ENCODE measurements around the gene CMTR1. TPM values are rescaled to one million over a fixed set of nuclear protein-coding genes. Genes with fewer than 3 reads are reported as not detected.
"Not testable (repeated sequence)": the region's sequence is repeated elsewhere in the genome, so short reads cannot be mapped to it uniquely, and the experiment has no call there.

The CMTR1 gene, protein sequence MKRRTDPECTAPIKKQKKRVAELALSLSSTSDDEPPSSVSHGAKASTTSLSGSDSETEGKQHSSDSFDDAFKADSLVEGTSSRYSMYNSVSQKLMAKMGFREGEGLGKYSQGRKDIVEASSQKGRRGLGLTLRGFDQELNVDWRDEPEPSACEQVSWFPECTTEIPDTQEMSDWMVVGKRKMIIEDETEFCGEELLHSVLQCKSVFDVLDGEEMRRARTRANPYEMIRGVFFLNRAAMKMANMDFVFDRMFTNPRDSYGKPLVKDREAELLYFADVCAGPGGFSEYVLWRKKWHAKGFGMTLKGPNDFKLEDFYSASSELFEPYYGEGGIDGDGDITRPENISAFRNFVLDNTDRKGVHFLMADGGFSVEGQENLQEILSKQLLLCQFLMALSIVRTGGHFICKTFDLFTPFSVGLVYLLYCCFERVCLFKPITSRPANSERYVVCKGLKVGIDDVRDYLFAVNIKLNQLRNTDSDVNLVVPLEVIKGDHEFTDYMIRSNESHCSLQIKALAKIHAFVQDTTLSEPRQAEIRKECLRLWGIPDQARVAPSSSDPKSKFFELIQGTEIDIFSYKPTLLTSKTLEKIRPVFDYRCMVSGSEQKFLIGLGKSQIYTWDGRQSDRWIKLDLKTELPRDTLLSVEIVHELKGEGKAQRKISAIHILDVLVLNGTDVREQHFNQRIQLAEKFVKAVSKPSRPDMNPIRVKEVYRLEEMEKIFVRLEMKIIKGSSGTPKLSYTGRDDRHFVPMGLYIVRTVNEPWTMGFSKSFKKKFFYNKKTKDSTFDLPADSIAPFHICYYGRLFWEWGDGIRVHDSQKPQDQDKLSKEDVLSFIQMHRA
- 10 to 100 TPM; 65.3 to 74.6 TPM for total RNA-seq

DNA sequence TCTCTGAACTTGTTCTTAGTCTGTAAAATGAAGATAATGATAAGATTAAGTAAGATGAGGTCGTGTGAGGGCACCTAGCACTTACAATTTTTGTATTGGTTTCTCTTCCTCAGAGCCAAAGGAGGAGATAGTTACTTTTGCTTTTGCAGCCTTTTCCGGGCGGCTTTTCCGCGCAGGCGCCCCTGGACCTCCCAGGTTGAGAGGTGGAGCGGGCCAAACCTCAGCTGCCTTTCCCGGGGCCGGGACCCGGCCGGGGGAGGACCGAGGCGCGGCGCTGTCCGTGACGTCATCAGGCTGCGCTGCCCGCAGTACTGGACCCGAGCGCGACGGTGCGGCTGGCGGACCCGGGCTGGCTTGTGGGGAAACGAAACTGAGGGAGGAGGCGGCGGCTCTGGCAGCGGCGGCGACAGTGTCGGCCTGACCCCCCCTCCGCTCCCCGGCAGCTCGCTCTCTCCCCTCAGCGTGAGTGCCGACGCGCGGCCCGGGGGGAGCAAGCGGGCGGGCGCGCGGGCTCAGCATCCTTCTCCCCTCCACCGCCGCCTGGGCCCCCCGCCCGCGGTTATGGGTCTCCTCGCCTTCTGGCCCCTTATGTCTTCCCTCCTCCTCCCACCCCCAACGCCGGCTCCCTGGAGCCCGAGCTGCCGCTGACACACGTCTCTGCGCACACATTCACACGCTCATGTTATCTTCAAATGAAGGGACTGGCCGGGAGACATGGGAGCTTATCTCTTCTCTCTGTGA, at the start of gene CMTR1:
Gene CMTR1 (plus strand): TSS at position 306 of the 741 bp plus-strand sequence. CDS start 2,409 bp downstream, outside the sequence.
- Mint-ChIP-seq H3K27ac (peak within 1 kb of the TSS; percentile 99), H3K4me1 (peaks cover 36% of the 10 kb centered on the region), H3K4me3 (peak within 1 kb of the TSS; percentile 98), H3K9me3 (ENCODE audit: low read depth) (no peaks in the 10 kb centered on the region), H3K27me3 (peaks cover 4% of the 10 kb centered on the region), H3K36me3 (ENCODE audit: low read depth) (peaks cover 32% of the 10 kb centered on the region)
- intact Hi-C loops (cut with DNase I, micrococcal nuclease), result loop anchor here in 1 of 2 experiments (1.0 to 10.0 kb wide), 9 partner anchors 66 to 1270 kb away; partner anchors contain the start of genes C6orf89, CCDC167, GLO1 and TBC1D22B
- peak; percentile 88 for ATAC-seq
- POLR2A ChIA-PET, result interaction anchor here (0.6 to 0.8 kb wide), 4 partner anchors 11 to 447 kb away, joined by 3 to 5 read pairs (median 3); partner anchors contain the start of gene MTCH1
- DNase-seq, result peak; percentile 98
- CTCF ChIA-PET, result interaction anchor here (0.5 to 1.4 kb wide), 15 partner anchors 9 to 557 kb away, joined by 3 to 5 read pairs (median 3); partner anchors contain the start of gene CCDC167

DNA sequence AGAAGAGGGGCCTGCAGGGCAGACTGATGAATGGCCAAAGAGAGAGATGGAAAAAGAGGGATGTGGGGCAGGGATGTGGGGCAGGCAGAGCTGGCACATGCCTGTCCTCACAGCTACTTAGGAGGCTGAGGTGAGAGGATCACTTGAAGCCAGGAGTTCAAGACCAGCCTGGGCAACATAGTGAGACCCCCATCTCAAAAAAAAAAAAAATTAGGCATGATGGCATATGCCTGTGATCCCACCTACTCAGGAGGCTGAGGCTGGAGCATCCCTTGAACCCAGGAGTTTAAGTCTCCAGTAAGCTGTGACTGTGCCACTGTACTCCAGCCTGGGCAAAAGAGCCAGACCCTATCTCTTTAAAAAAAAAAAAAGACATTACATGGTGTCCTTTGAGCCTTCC, 44.4 kb upstream of the CMTR1 start:
- H3K4me3 Mint-ChIP-seq, result no peak overlapping the region
- no peak for ATAC-seq
- H3K4me1 Mint-ChIP-seq, result no peaks in the 10 kb centered on the region
- intact Hi-C loops (cut with DNase I, micrococcal nuclease), result no loop called here
- peaks cover 7% of the 10 kb centered on the region for H3K36me3 Mint-ChIP-seq (ENCODE audit: low read depth)
- POLR2A ChIA-PET, result interaction anchor here (0.7 kb wide), 1 partner anchor 869 kb away, joined by 4 read pairs; no protein-coding TSS in a partner anchor
- no peaks in the 10 kb centered on the region for H3K27me3 Mint-ChIP-seq
- H3K9me3 Mint-ChIP-seq (ENCODE audit: low read depth), result no peaks in the 10 kb centered on the region
- H3K27ac Mint-ChIP-seq, result no peak overlapping the region
- CTCF ChIA-PET, result no interaction called here
- no peak for DNase-seq

DNA sequence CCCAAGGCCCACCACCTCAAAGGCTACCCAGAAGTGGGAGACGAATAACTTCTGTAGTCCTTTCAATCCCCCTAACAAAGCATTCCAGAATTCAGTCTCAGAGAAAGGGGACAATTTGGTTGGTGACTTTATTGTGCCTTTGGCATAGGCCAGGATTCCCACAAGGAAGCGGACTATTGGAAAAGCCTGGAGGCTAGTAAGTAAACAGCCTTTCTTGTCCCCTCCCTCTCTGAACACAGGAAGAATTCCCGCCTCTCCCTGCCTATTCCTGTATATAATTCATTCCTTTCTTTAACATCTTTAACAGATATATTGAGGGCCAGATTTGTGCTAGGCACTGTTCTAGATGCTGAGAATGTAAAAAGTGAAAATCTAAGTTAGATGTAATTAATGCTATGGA, 43.2 kb upstream of the CMTR1 start:
- H3K27me3 Mint-ChIP-seq, result no peaks in the 10 kb centered on the region
- no peak overlapping the region for H3K4me3 Mint-ChIP-seq
- ATAC-seq, result no peak
- H3K4me1 Mint-ChIP-seq, result no peaks in the 10 kb centered on the region
- DNase-seq, result no peak
- ChIA-PET POLR2A (no interaction called here), CTCF (no interaction called here)
- no peaks in the 10 kb centered on the region for H3K9me3 Mint-ChIP-seq (ENCODE audit: low read depth)
- no peak overlapping the region for H3K27ac Mint-ChIP-seq
- H3K36me3 Mint-ChIP-seq (ENCODE audit: low read depth), result peaks cover 7% of the 10 kb centered on the region
- intact Hi-C loops (cut with DNase I, micrococcal nuclease), result no loop called here

DNA sequence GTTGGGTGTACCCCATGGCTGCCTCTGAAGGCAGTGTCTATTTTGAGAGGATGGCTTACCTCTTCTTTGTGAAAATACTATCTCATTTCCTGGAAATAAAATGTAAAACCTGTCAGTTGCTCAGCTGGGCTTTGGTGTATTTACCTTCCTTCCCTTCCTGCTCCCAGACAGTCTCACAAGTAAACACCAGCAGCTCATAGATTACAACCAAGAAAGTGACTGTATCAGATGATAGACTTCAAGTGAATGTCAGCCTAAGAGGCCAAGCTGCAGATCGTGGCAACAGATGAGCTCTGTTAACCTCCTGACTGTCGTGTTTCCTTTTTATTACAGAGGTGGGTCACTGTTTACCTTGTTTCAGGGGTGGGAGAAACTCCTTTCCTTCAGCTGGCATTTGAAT, 41.9 kb upstream of the CMTR1 start:
- Mint-ChIP-seq H3K27me3 (no peaks in the 10 kb centered on the region), H3K27ac (no peak overlapping the region), H3K36me3 (ENCODE audit: low read depth) (peaks cover 9% of the 10 kb centered on the region), H3K4me3 (no peak overlapping the region), H3K9me3 (ENCODE audit: low read depth) (no peaks in the 10 kb centered on the region), H3K4me1 (no peaks in the 10 kb centered on the region)
- POLR2A ChIA-PET, result no interaction called here
- DNase-seq (no peak), ATAC-seq (no peak)
- CTCF ChIA-PET, result interaction anchor here (0.7 to 1.0 kb wide), 2 partner anchors 9 to 25 kb away, joined by 3 to 4 read pairs; no protein-coding TSS in a partner anchor
- intact Hi-C loops (cut with DNase I, micrococcal nuclease), result no loop called here

DNA sequence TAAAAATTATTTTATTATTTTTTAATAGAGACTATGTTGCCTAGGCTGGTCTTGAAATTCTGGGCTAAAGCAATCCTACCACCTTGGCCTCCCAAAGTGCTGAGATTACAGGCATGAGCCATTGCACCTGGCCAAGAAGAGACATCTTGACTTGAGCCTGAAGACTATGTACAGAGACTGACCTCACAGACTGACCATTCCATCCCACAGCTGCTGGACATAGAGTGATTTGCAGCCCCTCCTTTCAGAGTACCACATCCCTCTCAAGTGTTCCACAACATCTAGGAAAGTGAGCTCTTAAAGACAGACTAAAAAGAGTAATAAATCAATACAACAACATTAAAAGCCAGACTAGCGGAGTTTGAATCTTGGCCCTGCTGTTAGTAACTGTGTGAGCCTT, 40.2 kb upstream of the CMTR1 start:
- no peaks in the 10 kb centered on the region for H3K4me1 Mint-ChIP-seq

DNA sequence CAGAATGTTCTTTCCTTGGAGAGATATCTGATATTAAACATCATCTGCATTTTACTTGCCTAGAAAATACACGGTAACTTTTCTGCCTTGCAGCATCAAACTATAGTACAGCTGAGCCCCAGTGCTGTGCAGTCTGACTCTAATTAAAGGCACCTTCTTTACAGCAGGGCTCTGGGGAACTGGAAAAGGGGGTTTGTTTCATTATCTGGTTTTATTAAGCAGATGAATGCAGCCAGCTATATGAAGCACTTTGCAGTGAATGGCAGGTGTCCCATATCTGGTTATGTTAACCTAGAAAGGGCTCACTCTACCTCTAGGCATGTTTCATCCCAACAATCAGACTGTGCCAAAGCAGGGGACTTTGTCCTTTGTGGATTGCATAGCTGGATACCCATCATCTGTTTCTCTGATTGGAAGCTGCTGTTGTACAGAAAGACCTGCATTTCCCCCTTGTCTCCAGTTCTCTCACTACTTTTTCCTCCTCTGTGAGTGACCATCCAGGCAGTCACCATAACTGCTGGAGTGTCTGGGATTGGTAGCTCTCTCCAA, 39.6 kb upstream of the CMTR1 start:
- ATAC-seq (no peak), DNase-seq (no peak)
- H3K27ac Mint-ChIP-seq, result no peak overlapping the region
- peaks cover 8% of the 10 kb centered on the region for H3K36me3 Mint-ChIP-seq (ENCODE audit: low read depth)
- H3K4me3 Mint-ChIP-seq, result no peak overlapping the region
- H3K27me3 Mint-ChIP-seq, result peaks cover 2% of the 10 kb centered on the region
- CTCF ChIA-PET, result interaction anchor here (0.8 to 2.8 kb wide), 3 partner anchors 13 to 174 kb away, joined by 3 to 10 read pairs (median 4); no protein-coding TSS in a partner anchor
- intact Hi-C loops (cut with DNase I, micrococcal nuclease), result no loop called here
- no peaks in the 10 kb centered on the region for H3K9me3 Mint-ChIP-seq (ENCODE audit: low read depth)
- H3K4me1 Mint-ChIP-seq, result no peaks in the 10 kb centered on the region
- POLR2A ChIA-PET, result no interaction called here

More for the DNA sequence above, 40.2 kb upstream of the CMTR1 start:
- intact Hi-C loops (cut with DNase I, micrococcal nuclease), result no loop called here
- ChIA-PET POLR2A (no interaction called here), CTCF (interaction anchor here (2.8 kb wide), 1 partner anchor 12 kb away, joined by 10 read pairs; no protein-coding TSS in a partner anchor)
- no peaks in the 10 kb centered on the region for H3K9me3 Mint-ChIP-seq (ENCODE audit: low read depth)
- H3K27me3 Mint-ChIP-seq, result no peaks in the 10 kb centered on the region
- no peak overlapping the region for H3K27ac Mint-ChIP-seq
- H3K4me3 Mint-ChIP-seq, result no peak overlapping the region
- ATAC-seq (no peak), DNase-seq (no peak)
- H3K36me3 Mint-ChIP-seq (ENCODE audit: low read depth), result peaks cover 8% of the 10 kb centered on the region

DNA sequence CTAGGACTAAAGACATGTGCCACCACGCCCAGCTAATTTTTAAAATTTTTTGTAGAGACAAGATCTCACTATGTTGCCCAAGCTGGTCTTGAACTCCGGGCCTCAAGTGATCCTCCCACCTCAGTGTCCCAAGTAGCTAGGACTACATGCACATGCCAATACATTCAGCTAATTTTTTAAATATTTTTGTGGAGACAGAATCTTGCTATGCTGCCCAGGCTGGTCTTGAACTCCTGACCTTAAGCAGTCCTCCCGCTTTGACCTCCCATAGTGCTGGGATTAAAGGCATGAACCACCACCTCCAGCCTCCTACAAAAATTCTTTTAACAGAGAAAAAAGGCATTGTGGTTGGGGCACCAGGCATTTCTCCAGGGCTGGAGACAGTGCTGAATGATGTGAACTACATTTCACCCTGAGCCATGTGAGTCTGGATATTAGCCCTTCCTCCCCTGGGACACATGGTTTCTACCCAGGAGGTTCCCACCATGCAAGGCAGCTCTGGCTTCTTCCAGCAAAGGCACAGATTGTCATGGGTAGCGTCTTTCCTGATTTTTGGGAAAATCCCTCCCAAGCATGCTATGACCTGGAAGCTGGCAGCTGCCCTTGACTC, 36.3 kb upstream of the CMTR1 start:
- intact Hi-C loops (cut with DNase I, micrococcal nuclease), result no loop called here
- CTCF ChIA-PET, result no interaction called here
- no peak overlapping the region for H3K27ac Mint-ChIP-seq

DNA sequence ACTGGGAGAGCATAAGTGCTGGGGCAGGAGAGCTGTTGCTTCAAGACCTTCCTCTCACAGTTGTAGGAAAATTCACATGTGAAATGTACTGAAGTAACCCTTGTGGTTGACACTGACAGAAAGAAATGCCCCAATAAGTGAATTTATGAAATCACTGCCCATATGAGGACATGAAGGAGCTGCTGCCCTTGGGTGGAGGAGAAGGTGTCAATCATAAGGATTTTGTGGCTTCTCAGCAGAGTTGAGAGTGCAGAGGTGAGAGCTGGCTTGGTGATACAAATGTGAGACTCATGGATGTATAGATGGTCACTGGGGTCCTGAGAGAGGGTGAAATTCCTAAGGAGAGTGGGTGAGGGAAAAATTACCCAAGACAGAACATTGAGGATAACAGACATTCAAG, 33.9 kb upstream of the CMTR1 start:
- ATAC-seq, result no peak
- Mint-ChIP-seq H3K4me1 (no peaks in the 10 kb centered on the region), H3K27ac (no peak overlapping the region), H3K27me3 (peaks cover 2% of the 10 kb centered on the region), H3K9me3 (ENCODE audit: low read depth) (no peaks in the 10 kb centered on the region), H3K4me3 (no peak overlapping the region), H3K36me3 (ENCODE audit: low read depth) (peaks cover 4% of the 10 kb centered on the region)
- intact Hi-C loops (cut with DNase I, micrococcal nuclease), result no loop called here
- no peak for DNase-seq
- CTCF ChIA-PET, result interaction anchor here (0.6 kb wide), 2 partner anchors 137 to 293 kb away, joined by 3 read pairs; no protein-coding TSS in a partner anchor
- POLR2A ChIA-PET, result no interaction called here

More for the DNA sequence above, 36.3 kb upstream of the CMTR1 start:
- DNase-seq (no peak), ATAC-seq (no peak)
- peaks cover 4% of the 10 kb centered on the region for H3K36me3 Mint-ChIP-seq (ENCODE audit: low read depth)
- H3K4me1 Mint-ChIP-seq, result no peaks in the 10 kb centered on the region
- peaks cover 2% of the 10 kb centered on the region for H3K27me3 Mint-ChIP-seq
- POLR2A ChIA-PET, result no interaction called here
- H3K4me3 Mint-ChIP-seq, result no peak overlapping the region
- no peaks in the 10 kb centered on the region for H3K9me3 Mint-ChIP-seq (ENCODE audit: low read depth)

DNA sequence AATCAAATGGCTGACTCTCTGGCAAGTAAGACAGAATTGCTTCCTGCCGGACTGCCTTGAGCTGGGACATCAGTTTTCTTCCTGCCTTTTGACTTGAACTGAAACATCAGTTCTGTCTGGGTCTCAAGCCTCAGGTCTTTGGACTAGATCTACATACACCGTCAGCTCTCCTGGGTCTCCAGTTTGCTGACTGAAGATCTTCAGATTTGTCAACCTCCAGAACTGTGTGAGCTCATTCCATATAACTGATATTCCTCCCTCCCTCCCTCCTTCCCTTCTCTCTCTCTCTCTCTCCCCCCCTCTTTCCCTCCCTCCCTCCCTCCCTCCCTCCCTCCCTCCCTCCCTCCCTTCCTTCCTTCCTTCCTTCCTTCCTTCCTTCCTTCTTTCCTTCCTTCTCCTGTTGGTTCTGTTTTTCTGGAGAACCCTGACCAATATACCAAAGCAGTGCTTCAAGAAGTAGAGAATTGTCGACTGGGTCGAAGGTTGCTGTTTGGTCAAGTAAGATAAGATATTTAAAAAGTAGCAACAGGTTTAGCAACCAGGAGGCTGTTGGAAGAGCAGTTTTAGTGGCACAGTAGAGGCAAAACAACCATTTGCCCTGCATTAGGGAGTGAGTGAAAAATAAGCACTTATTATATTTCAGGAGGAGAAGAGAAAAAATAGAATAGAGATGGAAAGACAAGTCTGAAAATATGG, 33.1 kb upstream of the CMTR1 start:
- no peak overlapping the region for H3K27ac Mint-ChIP-seq
- peaks cover 2% of the 10 kb centered on the region for H3K27me3 Mint-ChIP-seq
- intact Hi-C loops (cut with DNase I, micrococcal nuclease), result no loop called here
- no peaks in the 10 kb centered on the region for H3K4me1 Mint-ChIP-seq
- H3K9me3 Mint-ChIP-seq (ENCODE audit: low read depth), result no peaks in the 10 kb centered on the region
- ATAC-seq (no peak), DNase-seq (no peak)
- POLR2A ChIA-PET, result no interaction called here
- no peak overlapping the region for H3K4me3 Mint-ChIP-seq
- peaks cover 4% of the 10 kb centered on the region for H3K36me3 Mint-ChIP-seq (ENCODE audit: low read depth)
- CTCF ChIA-PET, result interaction anchor here (0.6 to 1.6 kb wide), 3 partner anchors 14 to 136 kb away, joined by 3 to 4 read pairs (median 3); no protein-coding TSS in a partner anchor

DNA sequence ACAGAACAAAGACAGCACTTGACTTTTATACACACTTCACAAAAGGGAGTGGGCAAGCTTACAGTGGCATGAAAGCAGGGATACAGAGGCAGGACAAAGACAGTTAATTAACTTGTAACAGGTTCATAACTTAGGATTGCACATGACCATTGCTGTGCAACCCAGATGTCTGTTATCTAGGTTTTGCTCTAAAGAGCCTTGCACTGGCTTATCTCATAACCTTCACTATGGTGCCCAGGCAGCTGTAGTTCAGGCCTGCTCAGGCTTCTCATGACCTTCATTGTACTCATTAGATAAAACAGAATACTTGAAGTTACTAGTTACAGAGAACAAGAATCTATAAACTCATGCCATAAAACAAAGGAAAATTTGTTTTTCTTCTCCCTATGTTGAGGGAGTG, 31.4 kb upstream of the CMTR1 start:
- CTCF ChIA-PET; intact Hi-C loops (cut with DNase I, micrococcal nuclease); ATAC-seq; H3K4me1 Mint-ChIP-seq; H3K36me3 Mint-ChIP-seq (ENCODE audit: low read depth); H3K27ac Mint-ChIP-seq; H3K9me3 Mint-ChIP-seq (ENCODE audit: low read depth); H3K4me3 Mint-ChIP-seq; DNase-seq; H3K27me3 Mint-ChIP-seq; POLR2A ChIA-PET: not testable (repeated sequence)
